GM23338 (cell line): ENCODE results near the gene KCTD8. TPM values are rescaled to one million over a fixed set of nuclear protein-coding genes. Genes with fewer than 3 reads are reported as not detected.
A peak's percentile ranks its signal among the peaks of the same experiment; 100 is the strongest.
"Not testable (repeated sequence)": the region's sequence is repeated elsewhere in the genome, so short reads cannot be mapped to it uniquely, and the experiment has no call there.

Experiments used
- ATAC-seq: fragments of 200-7000 bp; cut with Tn5 transposase; 3 replicates; pipeline ENCODE4 v1.9.1; 2020
- DNase-seq: peaks from one replicate; pipeline ENCODE4 v3.0.0-alpha.2; 2015; ENCODE audit warnings: low spot score
- H2AFZ ChIP-seq: fragments of 200-600 bp; sonication (generic); 2 replicates; pipeline ENCODE4 v1.8.0; 2016; ENCODE audit warnings: antibody characterized with exemption, mild to moderate bottlenecking, moderate library complexity
- H3F3A ChIP-seq: fragments of 200-600 bp; sonication (generic); replicated peaks from 2 replicates; pipeline ENCODE4 v1.8.0; 2017; ENCODE audit warnings: antibody characterized with exemption, mixed run types, low read depth
- H3K27ac ChIP-seq: fragments of 200-600 bp; sonication (generic); 2 replicates; pipeline ENCODE4 v1.6.1; 2016; ENCODE audit warnings: low read depth
- H3K27me3 ChIP-seq: fragments of 200-600 bp; sonication (generic); 2 replicates; pipeline ENCODE4 v1.8.0; 2016; ENCODE audit warnings: mild to moderate bottlenecking, mixed run types, moderate library complexity; ENCODE audit not compliant: insufficient read depth
- H3K36me3 ChIP-seq: fragments of 200-600 bp; sonication (generic); 2 replicates; pipeline ENCODE4 v1.8.0; 2016; ENCODE audit warnings: mild to moderate bottlenecking; ENCODE audit not compliant: insufficient read depth
- H3K4me1 ChIP-seq: fragments of 200-600 bp; sonication (generic); 2 replicates; pipeline ENCODE4 v1.8.0; 2016; ENCODE audit warnings: mild to moderate bottlenecking, moderate library complexity; ENCODE audit not compliant: insufficient read depth
- H3K4me2 ChIP-seq: fragments of 200-600 bp; sonication (generic); 2 replicates; pipeline ENCODE4 v1.7.1; 2017; ENCODE audit warnings: mixed run types
- H3K4me3 ChIP-seq: fragments of 200-600 bp; sonication (generic); 2 replicates; pipeline ENCODE4 v1.6.1; 2016; ENCODE audit warnings: mixed run types
- H3K79me2 ChIP-seq: fragments of 200-600 bp; sonication (generic); replicated peaks from 2 replicates; pipeline ENCODE4 v1.8.0; 2017; ENCODE audit warnings: mild to moderate bottlenecking; ENCODE audit not compliant: insufficient read depth
- H3K9me2 ChIP-seq: fragments of 200-600 bp; sonication (generic); 2 replicates; pipeline ENCODE4 v1.8.0; 2017; ENCODE audit not compliant: insufficient read depth
- H4K20me1 ChIP-seq: fragments of 200-600 bp; sonication (generic); replicated peaks from 2 replicates; pipeline ENCODE4 v1.8.0; 2017; ENCODE audit warnings: mild to moderate bottlenecking; ENCODE audit not compliant: insufficient read depth
- H3K27ac Mint-ChIP-seq: 2 replicates; pipeline ENCODE4 v1.8.0; 2020; ENCODE audit warnings: inconsistent platforms, mild to moderate bottlenecking, moderate library complexity, mixed read lengths
- H3K27me3 Mint-ChIP-seq: 3 replicates; pipeline ENCODE4 v1.8.0; 2022; ENCODE audit warnings: low read depth, mild to moderate bottlenecking, moderate library complexity, mixed read lengths, inconsistent platforms; ENCODE audit not compliant: insufficient read depth, poor library complexity
- H3K36me3 Mint-ChIP-seq: 3 replicates; pipeline ENCODE4 v1.8.0; 2021; ENCODE audit warnings: low read depth, mild to moderate bottlenecking, inconsistent platforms, moderate library complexity, mixed read lengths
- H3K4me1 Mint-ChIP-seq: 3 replicates; pipeline ENCODE4 v1.8.0; 2020; ENCODE audit warnings: mild to moderate bottlenecking, inconsistent platforms, mixed read lengths
- H3K4me3 Mint-ChIP-seq: 3 replicates; pipeline ENCODE4 v1.8.0; 2021; ENCODE audit warnings: moderate library complexity, mild to moderate bottlenecking, inconsistent platforms, mixed read lengths
- H3K9me3 Mint-ChIP-seq: 3 replicates; pipeline ENCODE4 v1.8.0; 2020; ENCODE audit warnings: moderate library complexity, mild to moderate bottlenecking, inconsistent platforms, mixed read lengths
- NANOG ChIP-seq: IDR thresholded peaks from 2 replicates; pipeline ENCODE4 v1.6.1; 2016; ENCODE audit warnings: antibody characterized with exemption, borderline replicate concordance
- polyA plus RNA-seq: library from polyadenylated mRNA; unstranded; fragments of >200 nt; fragmentation: Nextera tagmentation; extraction: Ambion mirVana; gene quantifications from 2 replicates; pipeline ENCODE4 v1.2.1, GENCODE V29; 2016
- total RNA-seq: library from RNA; depleted of rRNA; stranded (reverse); fragments of >200 nt; shearing (Covaris generic); gene quantifications from 2 replicates; pipeline ENCODE4 v1.2.3, GENCODE V29; 2014
- TF ChIP-seq, protein P1 (sequence below): fragments of 250-450 bp; sonication (Bioruptor Pico); IDR thresholded peaks from 2 replicates; pipeline ENCODE4 v1.5.0; 2020; ENCODE audit warnings: mild to moderate bottlenecking, moderate library complexity
- TF ChIP-seq, protein P2 (sequence below), 2 experiments: fragments of 200-600 bp in 1 of 2; sonication (generic) in 1 of 2; conservative IDR thresholded peaks; 2 replicates each; pipeline versions ENCODE4 v1.5.1 to v1.6.1; 2016 to 2017; ENCODE audit warnings: antibody characterized with exemption in 2 of 2, low read depth in 2 of 2, mild to moderate bottlenecking in 2 of 2, moderate library complexity in 1 of 2

The KCTD8 gene
- total and polyA plus RNA-seq, 2 experiments from 2014 or later, result 2.8 to 5.0 TPM

- TF ChIP-seq, protein P1, sequence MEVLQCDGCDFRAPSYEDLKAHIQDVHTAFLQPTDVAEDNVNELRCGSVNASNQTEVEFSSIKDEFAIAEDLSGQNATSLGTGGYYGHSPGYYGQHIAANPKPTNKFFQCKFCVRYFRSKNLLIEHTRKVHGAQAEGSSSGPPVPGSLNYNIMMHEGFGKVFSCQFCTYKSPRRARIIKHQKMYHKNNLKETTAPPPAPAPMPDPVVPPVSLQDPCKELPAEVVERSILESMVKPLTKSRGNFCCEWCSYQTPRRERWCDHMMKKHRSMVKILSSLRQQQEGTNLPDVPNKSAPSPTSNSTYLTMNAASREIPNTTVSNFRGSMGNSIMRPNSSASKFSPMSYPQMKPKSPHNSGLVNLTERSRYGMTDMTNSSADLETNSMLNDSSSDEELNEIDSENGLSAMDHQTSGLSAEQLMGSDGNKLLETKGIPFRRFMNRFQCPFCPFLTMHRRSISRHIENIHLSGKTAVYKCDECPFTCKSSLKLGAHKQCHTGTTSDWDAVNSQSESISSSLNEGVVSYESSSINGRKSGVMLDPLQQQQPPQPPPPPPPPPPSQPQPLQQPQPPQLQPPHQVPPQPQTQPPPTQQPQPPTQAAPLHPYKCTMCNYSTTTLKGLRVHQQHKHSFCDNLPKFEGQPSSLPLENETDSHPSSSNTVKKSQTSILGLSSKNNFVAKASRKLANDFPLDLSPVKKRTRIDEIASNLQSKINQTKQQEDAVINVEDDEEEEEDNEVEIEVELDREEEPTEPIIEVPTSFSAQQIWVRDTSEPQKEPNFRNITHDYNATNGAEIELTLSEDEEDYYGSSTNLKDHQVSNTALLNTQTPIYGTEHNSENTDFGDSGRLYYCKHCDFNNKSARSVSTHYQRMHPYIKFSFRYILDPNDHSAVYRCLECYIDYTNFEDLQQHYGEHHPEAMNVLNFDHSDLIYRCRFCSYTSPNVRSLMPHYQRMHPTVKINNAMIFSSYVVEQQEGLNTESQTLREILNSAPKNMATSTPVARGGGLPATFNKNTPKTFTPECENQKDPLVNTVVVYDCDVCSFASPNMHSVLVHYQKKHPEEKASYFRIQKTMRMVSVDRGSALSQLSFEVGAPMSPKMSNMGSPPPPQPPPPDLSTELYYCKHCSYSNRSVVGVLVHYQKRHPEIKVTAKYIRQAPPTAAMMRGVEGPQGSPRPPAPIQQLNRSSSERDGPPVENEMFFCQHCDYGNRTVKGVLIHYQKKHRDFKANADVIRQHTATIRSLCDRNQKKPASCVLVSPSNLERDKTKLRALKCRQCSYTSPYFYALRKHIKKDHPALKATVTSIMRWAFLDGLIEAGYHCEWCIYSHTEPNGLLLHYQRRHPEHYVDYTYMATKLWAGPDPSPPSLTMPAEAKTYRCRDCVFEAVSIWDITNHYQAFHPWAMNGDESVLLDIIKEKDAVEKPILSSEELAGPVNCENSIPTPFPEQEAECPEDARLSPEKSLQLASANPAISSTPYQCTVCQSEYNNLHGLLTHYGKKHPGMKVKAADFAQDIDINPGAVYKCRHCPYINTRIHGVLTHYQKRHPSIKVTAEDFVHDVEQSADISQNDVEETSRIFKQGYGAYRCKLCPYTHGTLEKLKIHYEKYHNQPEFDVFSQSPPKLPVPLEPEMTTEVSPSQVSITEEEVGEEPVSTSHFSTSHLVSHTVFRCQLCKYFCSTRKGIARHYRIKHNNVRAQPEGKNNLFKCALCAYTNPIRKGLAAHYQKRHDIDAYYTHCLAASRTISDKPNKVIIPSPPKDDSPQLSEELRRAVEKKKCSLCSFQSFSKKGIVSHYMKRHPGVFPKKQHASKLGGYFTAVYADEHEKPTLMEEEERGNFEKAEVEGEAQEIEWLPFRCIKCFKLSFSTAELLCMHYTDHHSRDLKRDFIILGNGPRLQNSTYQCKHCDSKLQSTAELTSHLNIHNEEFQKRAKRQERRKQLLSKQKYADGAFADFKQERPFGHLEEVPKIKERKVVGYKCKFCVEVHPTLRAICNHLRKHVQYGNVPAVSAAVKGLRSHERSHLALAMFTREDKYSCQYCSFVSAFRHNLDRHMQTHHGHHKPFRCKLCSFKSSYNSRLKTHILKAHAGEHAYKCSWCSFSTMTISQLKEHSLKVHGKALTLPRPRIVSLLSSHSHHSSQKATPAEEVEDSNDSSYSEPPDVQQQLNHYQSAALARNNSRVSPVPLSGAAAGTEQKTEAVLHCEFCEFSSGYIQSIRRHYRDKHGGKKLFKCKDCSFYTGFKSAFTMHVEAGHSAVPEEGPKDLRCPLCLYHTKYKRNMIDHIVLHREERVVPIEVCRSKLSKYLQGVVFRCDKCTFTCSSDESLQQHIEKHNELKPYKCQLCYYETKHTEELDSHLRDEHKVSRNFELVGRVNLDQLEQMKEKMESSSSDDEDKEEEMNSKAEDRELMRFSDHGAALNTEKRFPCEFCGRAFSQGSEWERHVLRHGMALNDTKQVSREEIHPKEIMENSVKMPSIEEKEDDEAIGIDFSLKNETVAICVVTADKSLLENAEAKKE (CRISPR knock-in tag), result no peak
These were observed 261.8 kb downstream of the KCTD8 start (continued) for GRCh38 chr4:44186850-44187246.

DNA sequence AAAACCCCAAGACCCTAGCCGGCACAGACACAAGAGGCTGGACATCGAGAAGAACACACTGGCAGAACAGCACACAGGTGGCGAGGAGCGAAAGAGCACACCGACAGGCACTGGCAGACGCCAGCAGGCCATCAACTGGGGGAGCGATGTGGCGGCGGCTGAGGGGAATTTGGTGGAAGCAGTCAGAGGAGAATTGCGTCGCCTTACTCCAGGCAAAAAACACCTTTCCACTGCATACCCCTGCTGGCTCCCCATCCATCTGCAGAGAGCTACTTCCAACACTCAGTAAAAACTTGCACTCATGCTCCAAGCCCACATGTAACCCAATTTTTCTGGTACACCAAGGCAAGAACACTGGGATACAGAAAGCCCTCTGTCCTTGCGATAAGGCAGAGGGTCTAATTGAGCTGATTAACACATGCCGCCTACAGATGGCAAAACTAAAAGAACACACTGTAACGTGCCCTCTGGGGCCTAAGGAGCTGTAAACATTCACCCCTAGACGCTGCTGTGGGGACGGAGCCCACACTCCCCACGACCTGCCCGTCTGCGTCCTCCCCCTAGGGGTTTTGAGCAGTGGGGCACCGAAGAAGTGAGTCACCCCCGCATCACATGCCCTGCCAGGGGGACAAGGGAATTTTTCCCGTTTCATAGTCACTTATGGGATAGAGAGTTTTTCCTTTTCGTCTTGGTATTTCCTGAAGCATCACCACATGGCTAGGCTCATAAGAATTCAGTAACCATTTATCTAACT lies 262.3 kb downstream of the KCTD8 start:
- H3K4me3 Mint-ChIP-seq, result no peak overlapping the region
- no peak overlapping the region for H3K27ac Mint-ChIP-seq
- no peak overlapping the region for H3K4me2 ChIP-seq
- H3K36me3 Mint-ChIP-seq, result peaks cover 5% of the 10 kb centered on the region; the same call in 2 of the 3 replicates
- H4K20me1 ChIP-seq, result no peaks in the 10 kb centered on the region
- no peaks in the 10 kb centered on the region for H3K79me2 ChIP-seq
- H3K27me3 ChIP-seq, result no peaks in the 10 kb centered on the region
- ATAC-seq (peak; percentile 91), DNase-seq (peak; percentile 44)
- no peaks in the 10 kb centered on the region for H3K36me3 ChIP-seq
- no peak overlapping the region for H3K27ac ChIP-seq
- TF ChIP-seq, protein P2, sequence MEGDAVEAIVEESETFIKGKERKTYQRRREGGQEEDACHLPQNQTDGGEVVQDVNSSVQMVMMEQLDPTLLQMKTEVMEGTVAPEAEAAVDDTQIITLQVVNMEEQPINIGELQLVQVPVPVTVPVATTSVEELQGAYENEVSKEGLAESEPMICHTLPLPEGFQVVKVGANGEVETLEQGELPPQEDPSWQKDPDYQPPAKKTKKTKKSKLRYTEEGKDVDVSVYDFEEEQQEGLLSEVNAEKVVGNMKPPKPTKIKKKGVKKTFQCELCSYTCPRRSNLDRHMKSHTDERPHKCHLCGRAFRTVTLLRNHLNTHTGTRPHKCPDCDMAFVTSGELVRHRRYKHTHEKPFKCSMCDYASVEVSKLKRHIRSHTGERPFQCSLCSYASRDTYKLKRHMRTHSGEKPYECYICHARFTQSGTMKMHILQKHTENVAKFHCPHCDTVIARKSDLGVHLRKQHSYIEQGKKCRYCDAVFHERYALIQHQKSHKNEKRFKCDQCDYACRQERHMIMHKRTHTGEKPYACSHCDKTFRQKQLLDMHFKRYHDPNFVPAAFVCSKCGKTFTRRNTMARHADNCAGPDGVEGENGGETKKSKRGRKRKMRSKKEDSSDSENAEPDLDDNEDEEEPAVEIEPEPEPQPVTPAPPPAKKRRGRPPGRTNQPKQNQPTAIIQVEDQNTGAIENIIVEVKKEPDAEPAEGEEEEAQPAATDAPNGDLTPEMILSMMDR (conservative IDR thresholded peaks at IDR 0.05; ENCODE audit: low read depth in 2 of 2), result peak; percentile 50 to 51
- no peak for TF ChIP-seq NANOG
- no peaks in the 10 kb centered on the region for H3K9me2 ChIP-seq
- no peak overlapping the region for H3K4me3 ChIP-seq
- no peaks in the 10 kb centered on the region for H3F3A ChIP-seq
- peaks cover 8% of the 10 kb centered on the region for H3K9me3 Mint-ChIP-seq
- H3K4me1 ChIP-seq, result no peaks in the 10 kb centered on the region
- peaks cover 4% of the 10 kb centered on the region for H3K27me3 Mint-ChIP-seq
- peak overlapping the region; percentile 60 for H2AFZ ChIP-seq
- H3K4me1 Mint-ChIP-seq, result no peaks in the 10 kb centered on the region

GRCh38 chr4:44181491-44182349 lies 266.9 kb downstream of the KCTD8 start:
- Mint-ChIP-seq H3K36me3 (peaks cover 21% of the 10 kb centered on the region), H3K9me3 (peaks cover 24% of the 10 kb centered on the region)
- H3K36me3 ChIP-seq, DNase-seq, H3F3A ChIP-seq, H4K20me1 ChIP-seq, H3K4me3 ChIP-seq, H3K27ac Mint-ChIP-seq, H3K79me2 ChIP-seq, H2AFZ ChIP-seq, H3K27me3 ChIP-seq, H3K4me3 Mint-ChIP-seq, H3K4me1 ChIP-seq, H3K4me2 ChIP-seq, ATAC-seq, H3K27me3 Mint-ChIP-seq, H3K4me1 Mint-ChIP-seq, H3K9me2 ChIP-seq, H3K27ac ChIP-seq: not testable (repeated sequence)

- H3K4me1 ChIP-seq, H3F3A ChIP-seq, H3K4me3 Mint-ChIP-seq, H3K4me2 ChIP-seq, H3K27me3 Mint-ChIP-seq, H2AFZ ChIP-seq, H3K79me2 ChIP-seq, H3K4me3 ChIP-seq, ATAC-seq, H3K4me1 Mint-ChIP-seq, H3K27ac ChIP-seq, H4K20me1 ChIP-seq, H3K9me2 ChIP-seq, H3K9me3 Mint-ChIP-seq, DNase-seq, H3K27me3 ChIP-seq, H3K36me3 ChIP-seq, H3K27ac Mint-ChIP-seq: not testable (repeated sequence)
- H3K36me3 Mint-ChIP-seq, result peaks cover 11% of the 10 kb centered on the region; the same call in 2 of the 3 replicates
These were observed 280.8 kb downstream of the KCTD8 start for GRCh38 chr4:44167766-44168165.
